Spinal cord (tissue), 10 donors: ENCODE results near the gene PRR5. TPM values are rescaled to one million over a fixed set of nuclear protein-coding genes. Genes with fewer than 3 reads are reported as not detected.
A peak's percentile ranks its signal among the peaks of the same experiment; 100 is the strongest.

Source experiments
- DNase-seq, 6 donors: peaks; one replicate each; pipeline versions ENCODE4 v3.0.0 to v3.0.0-alpha.2; 2013 to 2015; ENCODE audit warnings: low spot score in 6 of 6, low read depth in 4 of 6
- H3K27ac ChIP-seq: one replicate; pipeline ENCODE4 v1.5.1; 2013; ENCODE audit warnings: low read depth, low read length, control low read depth
- H3K27me3 ChIP-seq: one replicate; pipeline ENCODE4 v1.6.1; 2013; ENCODE audit warnings: low read length; ENCODE audit not compliant: control insufficient read depth, insufficient read depth
- H3K36me3 ChIP-seq: one replicate; pipeline ENCODE4 v1.6.1; 2013; ENCODE audit warnings: low read length; ENCODE audit not compliant: control insufficient read depth, insufficient read depth
- H3K4me1 ChIP-seq: one replicate; pipeline ENCODE4 v1.6.1; 2013; ENCODE audit warnings: low read length; ENCODE audit not compliant: control insufficient read depth, insufficient read depth
- H3K4me3 ChIP-seq: one replicate; pipeline ENCODE4 v1.5.1; 2013; ENCODE audit warnings: low read depth, low read length, control low read depth
- H3K9me3 ChIP-seq: one replicate; pipeline ENCODE4 v1.6.1; 2013; ENCODE audit warnings: low read length; ENCODE audit not compliant: control insufficient read depth, insufficient read depth
- WGBS: methylation state at CpG from one replicate; pipeline ENCODE4 v1.1.5; 2013; ENCODE audit warnings: missing lambda C conversion rate; ENCODE audit not compliant: insufficient coverage; 5-methylcytosine and 5-hydroxymethylcytosine counted together
- polyA plus RNA-seq, 2 donors: library from polyadenylated mRNA; unstranded; fragments of 120-200 nt; gene quantifications; one replicate each; pipeline ENCODE4 v1.2.1, GENCODE V29; 2013; ENCODE audit not compliant: insufficient read length in 2 of 2
- total RNA-seq, 2 donors: library from RNA; depleted of rRNA in 1 of 2; stranded (reverse); fragments of 120-200 nt in 1 of 2; fragments of >200 nt in 1 of 2; gene quantifications; one replicate each; pipeline versions ENCODE4 v1.2.3 to v1.2.4, GENCODE V29; 2013 to 2014
- donor health status: healthy.

PRR5 gene
- total and polyA plus RNA-seq, 4 donors = 12.1 to 35.2 (median 20.9) TPM

DNA sequence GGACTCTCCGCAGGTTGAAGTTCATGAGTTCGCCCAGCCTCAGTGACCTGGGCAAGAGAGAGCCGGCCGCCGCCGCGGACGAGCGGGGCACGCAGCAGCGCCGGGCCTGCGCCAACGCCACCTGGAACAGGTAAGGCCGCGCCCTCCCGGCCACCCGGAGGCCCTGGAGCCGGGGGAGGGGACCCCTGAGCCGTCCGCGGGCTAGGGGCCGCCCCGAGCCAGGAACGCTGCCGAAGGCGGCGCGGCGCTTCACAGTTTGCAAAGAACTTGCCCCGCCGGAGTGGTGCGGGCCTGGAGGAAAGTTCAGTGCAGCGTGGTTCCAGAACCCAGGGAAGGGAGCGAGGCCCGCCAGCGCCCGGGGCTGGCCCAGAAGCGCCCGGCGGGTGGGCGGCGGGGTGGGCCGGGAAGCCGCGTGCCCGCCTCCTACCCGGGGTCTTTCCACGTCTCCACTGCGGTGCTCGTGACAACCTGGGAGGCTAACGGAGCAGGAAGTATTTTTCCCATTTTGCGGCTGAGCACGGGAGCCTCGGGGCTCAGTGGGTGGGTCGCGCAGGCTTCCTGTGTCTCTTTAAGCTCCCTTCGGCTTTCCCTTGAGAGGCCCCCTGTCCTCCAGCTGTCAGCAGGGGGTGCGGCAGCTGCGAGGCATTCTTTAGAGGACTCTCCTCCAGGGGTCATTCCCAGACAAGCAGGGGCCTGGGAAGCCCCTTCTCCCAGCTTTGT lies 635 bp downstream of the PRR5 start:
- H3K27ac ChIP-seq = no peak overlapping the region
- 2% methylated on average over 60 of the region's 60 CpGs for WGBS
- DNase-seq = peak in 2 of 6 donors; percentile 19 to 42
- peak overlapping the region; percentile 29 for H3K4me3 ChIP-seq
- peaks cover 15% of the 10 kb centered on the region for H3K36me3 ChIP-seq
- no peaks in the 10 kb centered on the region for H3K9me3 ChIP-seq
- H3K27me3 ChIP-seq = peaks cover 17% of the 10 kb centered on the region
- H3K4me1 ChIP-seq = peaks cover 49% of the 10 kb centered on the region

DNA sequence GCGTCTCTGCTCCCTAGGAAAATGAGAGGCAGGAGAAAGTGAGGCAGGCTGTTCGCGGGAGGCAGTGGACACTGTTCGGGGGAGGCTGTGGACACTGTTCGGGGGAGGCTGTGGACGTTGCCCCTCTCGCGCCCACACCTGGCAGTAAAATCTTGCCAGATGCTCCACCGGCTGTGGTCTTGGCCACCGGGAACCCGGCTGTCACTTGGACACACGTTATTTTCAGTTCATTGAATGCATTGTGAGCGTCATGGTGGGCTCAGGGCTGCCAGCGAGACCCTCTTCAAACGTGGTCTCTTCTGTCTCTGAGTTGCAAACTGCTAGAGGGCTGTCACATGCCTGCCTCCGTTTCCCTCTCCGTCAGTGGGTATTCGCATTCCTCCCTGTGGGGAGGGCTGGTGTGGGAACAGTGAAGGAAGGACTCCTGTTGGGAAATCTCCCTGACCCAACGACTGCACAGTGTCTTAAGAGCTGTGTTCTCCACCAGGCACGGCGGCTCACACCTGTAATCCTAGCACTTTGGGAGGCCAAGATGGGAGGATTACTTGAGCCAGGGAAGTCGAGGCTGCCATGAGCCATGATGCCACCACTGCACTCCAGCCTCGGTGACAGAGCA lies 1.4 kb downstream of the PRR5 start:
- H3K9me3 ChIP-seq = no peaks in the 10 kb centered on the region
- H3K36me3 ChIP-seq = peaks cover 16% of the 10 kb centered on the region
- peak overlapping the region; percentile 29 for H3K4me3 ChIP-seq
- WGBS = 40% methylated on average over 22 of the region's 23 CpGs
- H3K27ac ChIP-seq = no peak overlapping the region
- peaks cover 17% of the 10 kb centered on the region for H3K27me3 ChIP-seq
- H3K4me1 ChIP-seq = peaks cover 42% of the 10 kb centered on the region
- peak in 1 of 6 donors; percentile 25 for DNase-seq

DNA sequence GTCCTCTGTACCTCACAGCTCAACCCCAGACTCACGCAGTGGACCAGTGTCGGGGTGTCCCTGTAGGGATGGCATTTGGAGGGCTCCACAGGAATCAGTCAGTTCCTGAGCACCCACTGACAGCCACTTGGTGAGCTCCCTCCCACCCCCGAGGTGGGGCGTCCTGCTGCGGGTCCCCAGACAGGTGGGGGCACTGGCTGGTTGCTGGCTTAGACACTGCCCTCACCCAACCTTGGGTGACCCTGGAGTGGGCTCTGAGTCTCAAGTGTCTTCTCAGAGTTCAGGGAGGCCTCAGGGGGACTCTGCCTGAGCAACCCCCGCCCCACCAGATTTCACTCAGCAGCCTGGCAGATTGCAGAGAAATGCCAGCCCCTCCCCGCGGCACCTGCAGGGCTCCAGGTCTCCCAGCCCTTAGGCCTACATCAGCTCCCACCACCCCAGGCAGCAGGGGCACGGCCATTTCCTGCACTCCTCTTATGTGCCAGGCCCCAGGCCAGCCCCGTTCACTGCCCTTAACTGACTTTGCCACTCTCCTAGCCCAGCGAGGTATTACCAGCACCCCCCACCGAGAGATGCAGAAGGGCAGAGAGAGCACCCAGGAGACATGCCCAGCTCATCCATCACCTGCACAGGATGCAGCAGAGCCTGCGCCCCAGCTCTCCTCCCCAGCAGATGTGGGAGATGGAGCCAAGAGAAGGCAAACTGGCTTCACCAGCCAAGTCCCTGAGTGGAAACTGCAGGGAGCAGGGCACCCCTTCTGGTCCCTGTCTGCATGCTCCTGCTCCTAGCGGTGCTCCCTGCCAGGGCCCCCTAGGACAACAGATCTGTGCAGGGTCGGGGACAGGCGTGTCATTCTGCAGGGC lies 2.4 kb downstream of the PRR5 start:
- H3K27me3 ChIP-seq = peaks cover 17% of the 10 kb centered on the region
- H3K27ac ChIP-seq = no peak overlapping the region
- H3K9me3 ChIP-seq = no peaks in the 10 kb centered on the region
- no peak for DNase-seq
- peaks cover 32% of the 10 kb centered on the region for H3K4me1 ChIP-seq
- 89% methylated on average over 14 of the region's 16 CpGs for WGBS
- no peak overlapping the region for H3K4me3 ChIP-seq
- peaks cover 16% of the 10 kb centered on the region for H3K36me3 ChIP-seq

DNA sequence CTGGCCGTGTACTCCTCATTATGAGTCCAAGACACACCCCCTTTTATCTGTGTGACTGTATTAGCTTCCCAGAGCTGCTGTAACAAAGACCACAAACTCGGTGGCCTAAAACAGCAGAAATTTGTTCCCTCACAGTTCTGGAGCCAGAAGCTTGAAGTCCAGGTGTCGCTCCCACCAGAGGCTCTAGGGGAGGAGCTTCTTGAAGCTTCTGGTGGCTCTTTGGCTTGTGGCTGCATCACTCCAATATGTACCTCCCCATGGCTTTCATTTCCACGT lies 3.0 kb downstream of the PRR5 start:
- no peak for DNase-seq
- WGBS = 86% methylated on average over 4 of the region's 4 CpGs
- H3K9me3 ChIP-seq = no peaks in the 10 kb centered on the region
- H3K27ac ChIP-seq = no peak overlapping the region
- peaks cover 17% of the 10 kb centered on the region for H3K27me3 ChIP-seq
- peaks cover 18% of the 10 kb centered on the region for H3K36me3 ChIP-seq
- no peak overlapping the region for H3K4me3 ChIP-seq
- H3K4me1 ChIP-seq = peaks cover 31% of the 10 kb centered on the region

DNA sequence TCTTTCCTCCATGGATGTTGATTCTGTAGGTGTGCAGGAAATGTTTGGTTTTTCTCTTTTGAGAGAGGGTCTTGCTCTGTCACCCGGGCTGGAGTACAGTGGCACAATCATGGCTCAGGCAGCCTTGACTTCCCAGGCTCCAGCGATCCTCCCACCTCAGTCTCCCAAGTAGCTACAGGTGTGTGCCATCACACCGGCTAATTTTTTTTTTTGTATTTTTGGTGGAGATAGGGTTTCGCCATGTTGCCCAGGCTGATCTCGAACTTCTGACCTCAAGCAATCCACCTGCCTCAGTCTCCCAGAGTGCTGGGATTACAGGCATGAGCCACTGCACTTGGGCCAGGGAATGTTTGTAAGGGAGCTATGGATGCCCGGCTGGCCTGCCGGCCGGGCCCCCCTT lies 4.5 kb downstream of the PRR5 start:
- Histone ChIP-seq H3K9me3 (no peaks in the 10 kb centered on the region), H3K36me3 (peaks cover 27% of the 10 kb centered on the region), H3K4me1 (peaks cover 33% of the 10 kb centered on the region), H3K27ac (no peak overlapping the region), H3K4me3 (no peak overlapping the region), H3K27me3 (peaks cover 17% of the 10 kb centered on the region)
- DNase-seq = no peak
- WGBS = 85% methylated on average over 5 of the region's 8 CpGs

DNA sequence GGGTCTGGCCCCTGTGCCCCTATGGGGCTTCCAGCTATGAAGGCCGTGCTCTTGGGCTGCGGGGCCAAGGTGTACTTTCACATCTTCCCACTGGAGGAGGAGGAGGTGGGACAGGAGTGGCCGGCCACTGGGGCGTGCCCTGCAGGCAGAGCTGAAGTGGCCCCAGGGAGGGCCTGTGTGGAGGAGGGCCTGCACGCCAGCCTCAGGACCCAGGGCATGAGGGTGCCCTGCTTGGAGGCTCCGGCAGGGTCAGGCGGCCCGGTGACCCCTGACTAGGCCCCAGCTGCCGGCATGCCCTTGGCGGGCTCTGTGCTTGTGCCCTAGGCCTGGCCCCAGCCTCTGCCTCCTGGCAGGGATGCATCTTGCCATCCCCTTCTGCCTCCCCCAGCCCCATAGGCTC lies 5.2 kb downstream of the PRR5 start:
- H3K4me1 ChIP-seq = peaks cover 29% of the 10 kb centered on the region
- no peak overlapping the region for H3K27ac ChIP-seq
- H3K27me3 ChIP-seq = peaks cover 14% of the 10 kb centered on the region
- H3K9me3 ChIP-seq = no peaks in the 10 kb centered on the region
- DNase-seq = no peak
- peaks cover 29% of the 10 kb centered on the region for H3K36me3 ChIP-seq
- no peak overlapping the region for H3K4me3 ChIP-seq
- WGBS = 88% methylated on average over 10 of the region's 10 CpGs

DNA sequence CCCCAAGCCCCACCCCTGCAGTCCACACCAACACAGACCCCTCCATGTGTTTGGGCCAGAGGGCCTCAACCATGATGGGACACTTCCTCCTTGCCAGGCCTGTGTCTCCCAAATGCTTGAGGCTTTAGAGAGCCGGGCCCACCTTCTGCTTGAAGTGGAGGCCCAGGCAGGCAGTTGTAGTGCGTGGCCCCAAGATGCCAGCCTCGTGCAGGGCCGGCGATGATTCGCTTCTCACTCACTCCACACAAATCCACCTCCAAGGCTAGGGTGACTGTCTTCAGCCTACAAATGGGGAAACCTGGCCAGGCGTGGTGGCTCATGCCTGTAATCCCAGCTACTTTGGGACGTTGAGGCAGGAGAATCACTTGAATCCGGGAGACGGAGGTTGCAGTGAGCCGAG lies 5.7 kb downstream of the PRR5 start:
- Histone ChIP-seq H3K36me3 (peaks cover 31% of the 10 kb centered on the region), H3K4me1 (peaks cover 25% of the 10 kb centered on the region), H3K9me3 (no peaks in the 10 kb centered on the region), H3K27ac (no peak overlapping the region), H3K27me3 (peaks cover 14% of the 10 kb centered on the region), H3K4me3 (no peak overlapping the region)
- no peak for DNase-seq
- WGBS = 97% methylated on average over 11 of the region's 11 CpGs

DNA sequence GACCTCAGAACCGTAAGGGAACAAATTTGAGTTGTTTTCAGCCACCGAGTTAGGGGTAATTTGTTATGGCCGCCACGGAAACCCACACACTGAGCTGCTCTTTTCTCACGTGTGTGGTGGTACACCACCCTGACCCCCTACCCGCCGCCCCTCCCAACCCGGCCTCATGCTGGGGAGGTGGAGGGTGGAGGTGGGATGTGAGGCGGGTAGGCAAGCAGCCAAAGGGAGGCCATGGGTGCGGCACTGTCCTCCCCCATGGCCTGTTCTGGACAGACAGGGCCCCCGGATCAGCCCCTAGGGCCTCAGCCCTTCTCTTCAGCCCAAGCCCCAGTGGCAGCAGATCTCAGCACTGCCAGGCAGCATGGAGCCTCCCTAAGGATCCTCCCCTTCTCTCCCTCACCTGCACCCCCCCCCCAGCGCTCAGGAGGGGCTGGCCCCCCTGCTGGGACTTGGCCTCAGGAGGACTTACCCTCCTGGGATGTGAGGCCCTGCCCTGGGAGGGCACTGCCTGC lies 7.9 kb downstream of the PRR5 start:
- H3K27ac ChIP-seq = no peak overlapping the region
- H3K27me3 ChIP-seq = no peaks in the 10 kb centered on the region
- DNase-seq = no peak
- no peak overlapping the region for H3K4me3 ChIP-seq
- no peaks in the 10 kb centered on the region for H3K9me3 ChIP-seq
- H3K4me1 ChIP-seq = peaks cover 7% of the 10 kb centered on the region
- H3K36me3 ChIP-seq = peaks cover 30% of the 10 kb centered on the region
- 57% methylated on average over 3 of the region's 12 CpGs for WGBS

DNA sequence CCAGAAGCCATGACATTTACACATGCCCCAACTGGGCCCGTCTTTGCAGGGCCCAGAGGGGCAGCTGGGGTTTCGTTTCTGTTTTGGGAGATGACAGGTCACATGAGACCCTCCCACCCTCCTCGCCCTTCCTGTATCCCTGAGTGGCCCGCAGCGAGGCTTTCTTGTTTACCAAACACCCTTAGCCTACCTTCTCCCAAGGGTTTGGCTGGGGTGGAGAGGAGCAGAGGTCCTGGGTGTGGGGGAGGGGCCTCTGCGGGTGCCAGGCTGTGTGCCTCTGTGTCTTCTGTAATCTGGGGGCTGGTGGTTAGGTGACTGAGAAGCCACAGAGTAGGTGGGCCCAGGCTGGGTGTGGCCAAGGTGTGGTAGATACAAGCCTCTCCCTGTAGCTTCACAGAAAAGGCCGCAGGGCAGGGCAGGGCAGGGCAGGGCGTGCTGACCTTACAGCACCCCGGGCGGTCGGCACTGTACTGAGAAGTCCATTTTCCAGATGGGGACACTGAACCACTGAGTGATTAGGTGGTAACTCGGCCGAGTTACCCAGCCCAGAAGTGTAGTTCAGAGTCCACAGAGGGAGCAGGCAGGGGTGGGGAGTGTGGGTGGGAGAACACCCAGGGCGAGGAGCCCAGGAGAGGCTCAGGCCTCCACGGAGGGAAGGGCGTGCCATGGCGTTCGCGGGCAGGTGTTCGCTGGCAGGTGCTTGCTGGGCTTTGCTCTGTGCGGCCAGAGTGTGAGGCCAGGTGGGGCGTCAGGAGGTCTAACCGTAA lies 8.7 kb downstream of the PRR5 start:
- Histone ChIP-seq H3K4me1 (peaks cover 6% of the 10 kb centered on the region), H3K27me3 (no peaks in the 10 kb centered on the region), H3K27ac (no peak overlapping the region), H3K36me3 (peaks cover 35% of the 10 kb centered on the region), H3K4me3 (no peak overlapping the region), H3K9me3 (no peaks in the 10 kb centered on the region)
- WGBS = 92% methylated on average over 16 of the region's 23 CpGs
- no peak for DNase-seq
